ENCODE data around the gene ASPM. TPM values are rescaled to one million over a fixed set of nuclear protein-coding genes. Genes with fewer than 3 reads are reported as not detected.
A peak's percentile ranks its signal among the peaks of the same experiment; 100 is the strongest.

ASPM gene
- total RNA-seq, 2 donors from 2014 or later = 0.81 to 2.1 TPM

GRCh38 chr1:197152662-197153061 is 6.2 kb upstream of the ASPM start:
- ATAC-seq (ENCODE audit: insufficient number of reproducible peaks, low FRiP score, low read depth) (no peak), DNase-seq (ENCODE audit: low spot score) (no peak)
- H3K4me1 ChIP-seq (ENCODE audit: control insufficient read depth in 1 of 2, low read depth in 2 of 2) = no peaks in the 10 kb centered on the region
- no peaks in the 10 kb centered on the region for H3K9me3 ChIP-seq
- no peaks in the 10 kb centered on the region for H3K36me3 ChIP-seq
- H3K4me3 ChIP-seq = no peak overlapping the region
- H3K27me3 ChIP-seq (replicated peaks; ENCODE audit: insufficient read depth) = no peaks in the 10 kb centered on the region
- TF ChIP-seq, protein P1, sequence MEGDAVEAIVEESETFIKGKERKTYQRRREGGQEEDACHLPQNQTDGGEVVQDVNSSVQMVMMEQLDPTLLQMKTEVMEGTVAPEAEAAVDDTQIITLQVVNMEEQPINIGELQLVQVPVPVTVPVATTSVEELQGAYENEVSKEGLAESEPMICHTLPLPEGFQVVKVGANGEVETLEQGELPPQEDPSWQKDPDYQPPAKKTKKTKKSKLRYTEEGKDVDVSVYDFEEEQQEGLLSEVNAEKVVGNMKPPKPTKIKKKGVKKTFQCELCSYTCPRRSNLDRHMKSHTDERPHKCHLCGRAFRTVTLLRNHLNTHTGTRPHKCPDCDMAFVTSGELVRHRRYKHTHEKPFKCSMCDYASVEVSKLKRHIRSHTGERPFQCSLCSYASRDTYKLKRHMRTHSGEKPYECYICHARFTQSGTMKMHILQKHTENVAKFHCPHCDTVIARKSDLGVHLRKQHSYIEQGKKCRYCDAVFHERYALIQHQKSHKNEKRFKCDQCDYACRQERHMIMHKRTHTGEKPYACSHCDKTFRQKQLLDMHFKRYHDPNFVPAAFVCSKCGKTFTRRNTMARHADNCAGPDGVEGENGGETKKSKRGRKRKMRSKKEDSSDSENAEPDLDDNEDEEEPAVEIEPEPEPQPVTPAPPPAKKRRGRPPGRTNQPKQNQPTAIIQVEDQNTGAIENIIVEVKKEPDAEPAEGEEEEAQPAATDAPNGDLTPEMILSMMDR (IDR thresholded peaks at IDR 0.05) = no peak
- H3K27ac ChIP-seq = no peak overlapping the region

- no peak for DNase-seq (ENCODE audit: low spot score)
- H3K4me3 ChIP-seq = no peak overlapping the region
- no peak for ATAC-seq (ENCODE audit: insufficient number of reproducible peaks, low FRiP score, low read depth)
- H3K27ac ChIP-seq = no peak overlapping the region
- no peaks in the 10 kb centered on the region for H3K27me3 ChIP-seq (replicated peaks; ENCODE audit: insufficient read depth)
- TF ChIP-seq, protein P1 (IDR thresholded peaks at IDR 0.05) = no peak
- no peaks in the 10 kb centered on the region for H3K9me3 ChIP-seq
- H3K4me1 ChIP-seq (ENCODE audit: control insufficient read depth in 1 of 2, low read depth in 2 of 2) = peaks cover 0 to 2% of the 10 kb centered on the region in 2 donors
- no peaks in the 10 kb centered on the region for H3K36me3 ChIP-seq
These were observed 4.7 kb upstream of the ASPM start for GRCh38 chr1:197151185-197151584.

DNA sequence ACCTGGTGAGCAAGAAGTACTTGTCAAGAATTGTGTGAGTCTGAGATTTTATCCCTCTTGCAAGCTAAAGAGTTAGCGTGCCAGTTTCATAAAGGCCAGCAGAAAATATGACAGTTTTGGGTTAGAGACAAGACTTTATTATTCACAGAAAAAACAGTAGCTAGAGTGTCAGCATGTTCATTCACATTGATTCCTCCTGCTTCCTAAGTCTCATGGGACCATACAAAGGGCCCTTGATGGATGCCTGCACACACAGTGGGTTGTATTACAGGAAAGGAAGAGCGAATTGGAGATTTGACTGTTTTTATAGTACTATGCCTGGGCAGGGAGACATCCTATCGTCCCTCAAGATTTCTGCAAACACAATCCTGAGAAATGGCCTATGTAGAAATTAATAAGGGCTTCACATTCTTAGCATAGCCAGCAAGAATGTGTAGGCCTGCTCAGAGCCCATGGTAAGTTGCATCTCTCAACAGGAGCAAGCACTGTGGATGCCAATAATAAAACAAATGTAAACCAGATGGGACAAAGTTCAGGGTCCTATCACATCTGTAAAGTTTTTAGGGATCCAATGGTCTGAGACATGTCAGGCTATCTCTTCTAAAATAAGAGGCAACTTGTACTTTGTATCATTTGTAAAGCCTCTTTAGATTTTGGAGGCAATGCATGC is 4.0 kb upstream of the ASPM start:
- Histone ChIP-seq H3K36me3 (no peaks in the 10 kb centered on the region), H3K4me3 (no peak overlapping the region), H3K4me1 (ENCODE audit: control insufficient read depth in 1 of 2, low read depth in 2 of 2) (peaks cover 0 to 7% of the 10 kb centered on the region in 2 donors), H3K27me3 (replicated peaks; ENCODE audit: insufficient read depth) (no peaks in the 10 kb centered on the region), H3K9me3 (no peaks in the 10 kb centered on the region), H3K27ac (no peak overlapping the region)
- TF ChIP-seq, protein P1 (IDR thresholded peaks at IDR 0.05) = no peak
- ATAC-seq (ENCODE audit: insufficient number of reproducible peaks, low FRiP score, low read depth) = no peak
- no peak for DNase-seq (ENCODE audit: low spot score)

GRCh38 chr1:197149340-197149739 is 2.9 kb upstream of the ASPM start:
- Histone ChIP-seq H3K4me3 (no peak overlapping the region), H3K9me3 (no peaks in the 10 kb centered on the region), H3K27ac (no peak overlapping the region), H3K27me3 (replicated peaks; ENCODE audit: insufficient read depth) (no peaks in the 10 kb centered on the region), H3K4me1 (ENCODE audit: control insufficient read depth in 1 of 2, low read depth in 2 of 2) (peaks cover 0 to 7% of the 10 kb centered on the region in 2 donors), H3K36me3 (no peaks in the 10 kb centered on the region)
- ATAC-seq (ENCODE audit: insufficient number of reproducible peaks, low FRiP score, low read depth) = no peak
- TF ChIP-seq, protein P1 (IDR thresholded peaks at IDR 0.05) = no peak
- no peak for DNase-seq (ENCODE audit: low spot score)

DNA sequence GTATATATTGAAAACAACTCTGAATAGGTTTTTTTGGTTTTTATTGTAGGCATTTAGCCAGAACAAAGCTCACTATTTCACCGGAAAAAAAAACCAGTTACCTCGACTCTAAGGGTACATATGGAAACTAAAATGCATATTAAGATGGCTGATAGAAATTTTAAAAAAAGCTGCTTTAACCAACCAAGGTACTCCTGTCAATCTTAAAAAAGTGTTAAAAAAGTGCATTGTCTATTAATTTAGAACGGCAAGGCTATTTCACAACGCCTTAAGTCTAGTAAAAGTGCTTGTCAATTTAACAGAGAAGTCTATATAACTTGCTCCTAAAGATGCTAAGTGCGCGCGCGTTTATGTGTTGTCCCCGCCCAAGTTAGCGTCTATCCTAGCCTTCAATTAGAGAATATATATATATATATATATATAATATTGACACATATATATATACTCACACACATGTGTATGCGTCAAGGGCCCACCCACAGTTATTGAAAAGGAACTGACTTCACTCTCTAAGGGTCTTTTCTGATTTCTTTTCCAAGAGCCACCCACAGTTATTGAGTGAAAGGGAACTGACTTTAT is 934 bp downstream of the ASPM start:
- Histone ChIP-seq H3K27ac (no peak overlapping the region), H3K4me3 (peak overlapping the region; percentile 76), H3K4me1 (ENCODE audit: control insufficient read depth in 1 of 2, low read depth in 2 of 2) (peaks cover 0 to 7% of the 10 kb centered on the region in 2 donors), H3K27me3 (replicated peaks; ENCODE audit: insufficient read depth) (no peaks in the 10 kb centered on the region), H3K36me3 (no peaks in the 10 kb centered on the region), H3K9me3 (no peaks in the 10 kb centered on the region)
- DNase-seq (ENCODE audit: low spot score) = no peak
- TF ChIP-seq, protein P1 (IDR thresholded peaks at IDR 0.05) = no peak
- ATAC-seq (ENCODE audit: insufficient number of reproducible peaks, low FRiP score, low read depth) = no peak

Measured in thoracic aorta (tissue), 2 donors.